Ishikawa (cell line): ENCODE data around the gene CFAP45.

ENCODE experiments used
- CEBPB ChIP-seq: IDR thresholded peaks from 2 replicates; pipeline ENCODE4 v1.6.1; 2012
- CREB1 ChIP-seq: IDR thresholded peaks from 2 replicates; pipeline ENCODE4 v1.6.1; 2012; ENCODE audit warnings: low read depth
- EGR1 ChIP-seq: IDR thresholded peaks from 2 replicates; pipeline ENCODE4 v1.6.1; 2012
- EP300 ChIP-seq: IDR thresholded peaks from 2 replicates; pipeline ENCODE4 v1.6.1; 2012; ENCODE audit warnings: borderline replicate concordance
- FOXM1 ChIP-seq: IDR thresholded peaks from 2 replicates; pipeline ENCODE4 v1.6.1; 2012; ENCODE audit warnings: low read depth, borderline replicate concordance
- MAX ChIP-seq: IDR thresholded peaks from 2 replicates; pipeline ENCODE4 v1.6.1; 2012
- NFIC ChIP-seq: IDR thresholded peaks from 2 replicates; pipeline ENCODE4 v1.6.1; 2012
- RAD21 ChIP-seq: IDR thresholded peaks from 2 replicates; pipeline ENCODE4 v1.6.1; 2012; ENCODE audit warnings: low read depth
- REST ChIP-seq: IDR thresholded peaks from 2 replicates; pipeline ENCODE4 v1.6.1; 2012; ENCODE audit warnings: low read depth, mild to moderate bottlenecking
- TAF1 ChIP-seq: IDR thresholded peaks from 2 replicates; pipeline ENCODE4 v1.6.1; 2012; ENCODE audit warnings: low read depth, mild to moderate bottlenecking
- TCF12 ChIP-seq: IDR thresholded peaks from 2 replicates; pipeline ENCODE4 v1.6.1; 2012; ENCODE audit warnings: low read depth
- TEAD4 ChIP-seq: IDR thresholded peaks from 2 replicates; pipeline ENCODE4 v1.6.1; 2012
- USF1 ChIP-seq: IDR thresholded peaks from 2 replicates; pipeline ENCODE4 v1.6.1; 2012
- YY1 ChIP-seq: IDR thresholded peaks from 2 replicates; pipeline ENCODE4 v1.6.1; 2012; ENCODE audit warnings: low read depth
- ZBTB7A ChIP-seq: IDR thresholded peaks from 2 replicates; pipeline ENCODE4 v1.6.1; 2012; ENCODE audit warnings: low read depth

Gene CFAP45

GRCh38 chr1:159826441-159827101 lies 73.4 kb downstream of the CFAP45 start, which contains the start of gene SLAMF8:
Gene SLAMF8 (plus strand): TSS chr1:159826873. CDS start chr1:159826899, 26 bp downstream.
- TF ChIP-seq CEBPB (no peak), RAD21 (no peak), CREB1 (no peak), ZBTB7A (no peak), MAX (no peak), TEAD4 (no peak), TCF12 (no peak), EP300 (no peak), REST (no peak), EGR1 (no peak), FOXM1 (no peak), NFIC (no peak), YY1 (no peak)

GRCh38 chr1:159825564-159825963 lies 74.4 kb downstream of the CFAP45 start:
- TF ChIP-seq USF1 (no peak), CEBPB (no peak), NFIC (no peak), ZBTB7A (no peak), CREB1 (no peak), RAD21 (no peak), REST (no peak), MAX (no peak), EGR1 (no peak), FOXM1 (no peak), YY1 (no peak), TEAD4 (no peak), TAF1 (no peak), EP300 (no peak)

GRCh38 chr1:159823406-159823805 lies 76.6 kb downstream of the CFAP45 start:
- TF ChIP-seq MAX (no peak), CREB1 (no peak), REST (no peak), USF1 (no peak), NFIC (no peak), EGR1 (no peak), TCF12 (no peak), RAD21 (no peak), ZBTB7A (no peak), TAF1 (no peak), EP300 (no peak), YY1 (no peak), TEAD4 (no peak), FOXM1 (no peak), CEBPB (no peak)
